Measurements from ENCODE around the gene NEDD4L. TPM values are rescaled to one million over a fixed set of nuclear protein-coding genes. Genes with fewer than 3 reads are reported as not detected.

Gene NEDD4L
- total RNA-seq, 1 experiment from 2014 or later = 57.4 TPM

GRCh38 chr18:58287353-58288274 is 243.6 kb downstream of the NEDD4L start:
- ChIA-PET CTCF (no interaction called here), POLR2A (ENCODE audit: unreplicated experiment) (no interaction called here)
- H3K27ac ChIP-seq = peak overlapping the region; percentile 14
- no TSS peak for BruUV-seq (replicated peaks)
- H3K27me3 ChIP-seq (ENCODE audit: insufficient read depth, low read depth) = no peaks in the 10 kb centered on the region
- DNase-seq = no peak
- TF ChIP-seq CTCF (conservative IDR thresholded peaks at IDR 0.05) (no peak), EZH2 (IDR thresholded peaks at IDR 0.05; ENCODE audit: low read depth) (no peak)
- H3K4me1 ChIP-seq (replicated peaks; ENCODE audit: insufficient read depth) = peaks cover 66% of the 10 kb centered on the region
- peaks cover 34% of the 10 kb centered on the region; the same call in 1 of the 2 replicates for H3F3A ChIP-seq (ENCODE audit: insufficient read depth, low read depth)
- no peak overlapping the region for H2AFZ ChIP-seq
- H4K20me1 ChIP-seq (ENCODE audit: insufficient read depth) = peaks cover 21% of the 10 kb centered on the region
- no peak overlapping the region for H3K4me3 ChIP-seq
- H3K9me2 ChIP-seq (ENCODE audit: insufficient read depth) = no peaks in the 10 kb centered on the region
- H3K79me2 ChIP-seq (ENCODE audit: low read depth) = peaks cover 98% of the 10 kb centered on the region
- H3K36me3 ChIP-seq (ENCODE audit: low read depth) = 0 out of 2 replicates have a peak, but pooled peaks cover 7% of the 10 kb centered on the region
- no peaks in the 10 kb centered on the region for H3K9me3 ChIP-seq (ENCODE audit: insufficient read depth, low read depth)
- intact Hi-C loops (cut with micrococcal nuclease; ENCODE audit: unreplicated experiment) = no loop called here
- H3K4me2 ChIP-seq = peak overlapping the region; percentile 14; the same call in 1 of the 2 replicates

GRCh38 chr18:58288921-58289797 is 245.1 kb downstream of the NEDD4L start:
- H3K4me2 ChIP-seq = peak overlapping the region; percentile 26
- H3K79me2 ChIP-seq (ENCODE audit: low read depth) = peaks cover 99% of the 10 kb centered on the region
- POLR2A ChIA-PET (ENCODE audit: unreplicated experiment) = no interaction called here

More at GRCh38 chr18:58288921-58289797, 245.1 kb downstream of the NEDD4L start:
- DNase-seq = peak; percentile 25 to 69
- Histone ChIP-seq H3F3A (ENCODE audit: insufficient read depth, low read depth) (peaks cover 30% of the 10 kb centered on the region; the same call in 1 of the 2 replicates), H3K9me2 (ENCODE audit: insufficient read depth) (no peaks in the 10 kb centered on the region), H3K4me3 (no peak overlapping the region), H3K9me3 (ENCODE audit: insufficient read depth, low read depth) (no peaks in the 10 kb centered on the region), H4K20me1 (ENCODE audit: insufficient read depth) (peaks cover 13% of the 10 kb centered on the region; the same call in 1 of the 2 replicates), H3K36me3 (ENCODE audit: low read depth) (0 out of 2 replicates have a peak, but pooled peaks cover 9% of the 10 kb centered on the region), H3K27me3 (ENCODE audit: insufficient read depth, low read depth) (no peaks in the 10 kb centered on the region), H2AFZ (no peak overlapping the region), H3K4me1 (replicated peaks; ENCODE audit: insufficient read depth) (peaks cover 64% of the 10 kb centered on the region), H3K27ac (peak overlapping the region; percentile 14; the same call in 1 of the 2 replicates)
- BruUV-seq (replicated peaks) = no TSS peak
- TF ChIP-seq CTCF (conservative IDR thresholded peaks at IDR 0.05) (no peak), EZH2 (IDR thresholded peaks at IDR 0.05; ENCODE audit: low read depth) (no peak)
- intact Hi-C loops (cut with micrococcal nuclease; ENCODE audit: unreplicated experiment) = no loop called here
- CTCF ChIA-PET = no interaction called here

Measured in PC-9 (cell line).